HepG2 (cell line): Measurements from ENCODE around the gene RANBP3. TPM values are rescaled to one million over a fixed set of nuclear protein-coding genes. Genes with fewer than 3 reads are reported as not detected.

ENCODE experiments used
- CEBPG ChIP-seq: IDR thresholded peaks from 2 replicates; pipeline ENCODE4 v1.6.1; 2016
- HOXA5 ChIP-seq: sonication (generic); formaldehyde crosslinking; IDR thresholded peaks from 2 replicates; pipeline ENCODE4 v1.4.0; 2020; ENCODE audit warnings: missing genetic modification reagents
- MAFG ChIP-seq: sonication (generic); formaldehyde crosslinking; IDR thresholded peaks from 2 replicates; pipeline ENCODE4 v1.5.1; 2020; ENCODE audit warnings: mild to moderate bottlenecking, missing genetic modification reagents
- MTF2 ChIP-seq: sonication (generic); formaldehyde crosslinking; IDR thresholded peaks from 2 replicates; pipeline ENCODE4 v1.5.0; 2020; ENCODE audit warnings: missing genetic modification reagents, borderline replicate concordance
- MZF1 ChIP-seq: sonication (generic); formaldehyde crosslinking; IDR thresholded peaks from 2 replicates; pipeline ENCODE4 v1.8.1; 2023; ENCODE audit warnings: mild to moderate bottlenecking, missing genetic modification reagents, borderline replicate concordance
- PTBP1 ChIP-seq: fragments of 200-400 bp; formaldehyde crosslinking; IDR thresholded peaks from 2 replicates; pipeline ENCODE4 v1.6.1; 2018; ENCODE audit warnings: low read length, low read depth; ENCODE audit not compliant: poor library complexity, severe bottlenecking
- ZFYVE20 ChIP-seq: sonication (generic); formaldehyde crosslinking; IDR thresholded peaks from 2 replicates; pipeline ENCODE4 v1.8.0; 2023; ENCODE audit warnings: low read depth, mild to moderate bottlenecking, moderate library complexity, missing genetic modification reagents, borderline replicate concordance
- ZNF3 ChIP-seq: IDR thresholded peaks from 2 replicates; pipeline ENCODE4 v1.7.0; 2017; ENCODE audit warnings: inconsistent platforms
- ZNF543 ChIP-seq: sonication (generic); formaldehyde crosslinking; IDR thresholded peaks from 2 replicates; pipeline ENCODE4 v1.4.0; 2020; ENCODE audit warnings: mild to moderate bottlenecking, missing genetic modification reagents
- ZNF790 ChIP-seq: sonication (generic); formaldehyde crosslinking; IDR thresholded peaks from 2 replicates; pipeline ENCODE4 v1.8.0; 2022; ENCODE audit warnings: missing genetic modification reagents, mild to moderate bottlenecking, borderline replicate concordance
- polyA plus RNA-seq, 8 experiments: library from polyadenylated mRNA; depleted of rRNA in 3 of 8; stranded (reverse) in 7 of 8; unstranded in 1 of 8; fragments of >200 nt; fragmentation: Illumina TruSeq in 4 of 8; extraction: Trizol in 4 of 8; gene quantifications; 2 replicates each; pipeline versions ENCODE4 v1.2.1 to v1.2.3, GENCODE V29; 2011 to 2016; ENCODE audit warnings: low read depth in 4 of 8, missing spikeins in 1 of 8, mixed read lengths in 1 of 8; ENCODE audit not compliant: insufficient read depth in 1 of 8
- total RNA-seq, 5 experiments: library from RNA; depleted of rRNA; stranded (reverse); fragments of >200 nt; fragmentation: Illumina TruSeq; extraction: Trizol; gene quantifications; 2 replicates each; pipeline ENCODE4 v1.2.3, GENCODE V29; 2016; ENCODE audit warnings: low read depth in 1 of 5
- TF ChIP-seq, protein P1 (sequence below): sonication (generic); formaldehyde crosslinking; IDR thresholded peaks from 2 replicates; pipeline ENCODE4 v1.9.0; 2022; ENCODE audit warnings: low read depth, missing genetic modification reagents
- TF ChIP-seq, protein P2 (sequence below), 2 experiments: sonication (generic) in 1 of 2; formaldehyde crosslinking in 1 of 2; IDR thresholded peaks; 2 replicates each; pipeline versions ENCODE4 v1.5.1 to v1.6.1; 2011 to 2020; ENCODE audit warnings: borderline replicate concordance in 1 of 2, low read depth in 1 of 2, low read length in 1 of 2, mild to moderate bottlenecking in 1 of 2, missing genetic modification reagents in 1 of 2, moderate library complexity in 1 of 2
- TF ChIP-seq, protein P3 (sequence below): sonication (generic); formaldehyde crosslinking; IDR thresholded peaks from 2 replicates; pipeline ENCODE4 v1.4.0; 2020; ENCODE audit warnings: mild to moderate bottlenecking, missing genetic modification reagents

Gene RANBP3
- total and polyA plus RNA-seq, 2 of the 13 experiments (the other 11 are each of a cell fraction or from before 2014, with no cell fraction given), result 39.5 to 149 TPM

DNA sequence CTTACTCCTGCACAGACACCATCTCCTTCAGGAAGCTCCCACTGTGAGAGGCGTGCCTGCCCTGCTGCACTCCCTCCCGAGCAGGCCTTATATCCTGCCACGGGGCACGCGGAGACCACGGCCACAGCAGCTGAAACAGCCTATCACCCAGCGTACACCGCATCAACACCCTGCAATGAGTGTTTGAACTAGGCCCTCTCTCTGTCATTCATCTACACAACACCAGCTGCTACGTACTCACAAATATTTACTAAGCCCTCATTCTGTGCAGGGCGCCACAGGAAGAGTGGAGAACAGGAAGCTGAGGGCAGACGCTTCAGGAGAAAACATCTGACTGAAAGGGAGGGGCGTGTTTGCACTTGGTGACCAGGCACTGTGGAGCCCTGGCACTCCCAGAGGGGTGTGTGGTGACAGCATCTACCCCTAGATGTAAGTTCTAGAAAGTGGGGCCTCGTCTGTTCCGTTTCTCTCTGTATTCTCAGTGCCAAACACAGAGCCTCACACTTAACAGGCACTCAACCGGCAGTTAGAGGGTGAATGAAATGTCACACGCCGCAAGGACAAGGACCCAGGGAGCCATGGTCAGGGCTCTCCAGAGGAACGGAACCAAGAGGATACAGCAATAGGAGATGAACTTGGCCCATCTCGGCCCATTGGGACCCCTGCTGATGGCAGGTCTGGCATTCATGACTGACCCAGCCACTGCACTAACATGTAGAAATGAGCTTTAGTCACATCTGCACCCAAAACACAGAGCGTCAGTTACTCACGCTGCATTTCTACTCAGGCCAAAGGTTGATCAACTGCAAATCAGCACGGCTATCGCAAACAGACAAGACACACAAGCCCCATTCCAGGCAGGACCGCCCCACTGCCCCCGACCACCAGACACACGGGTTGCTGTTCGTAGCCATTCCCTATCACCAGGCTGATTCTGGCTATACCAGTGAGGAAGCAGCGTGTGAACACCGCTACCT is 15.7 kb downstream of the RANBP3 start (continued):
- TF ChIP-seq PTBP1 (no peak), MZF1 (no peak), CEBPG (CRISPR knock-in tag) (peak; percentile 10), MAFG (CRISPR knock-in tag) (no peak), ZNF543 (CRISPR knock-in tag) (no peak; the same call in 1 of the 2 replicates), HOXA5 (CRISPR knock-in tag) (peak; percentile 66; the same call in 1 of the 2 replicates), ZFYVE20 (CRISPR knock-in tag) (no peak), ZNF790 (no peak), ZNF3 (CRISPR knock-in tag) (peak; percentile 26; the same call in 1 of the 2 replicates), MTF2 (CRISPR knock-in tag) (peak; percentile 80; the same call in 1 of the 2 replicates)
- TF ChIP-seq, protein P1, sequence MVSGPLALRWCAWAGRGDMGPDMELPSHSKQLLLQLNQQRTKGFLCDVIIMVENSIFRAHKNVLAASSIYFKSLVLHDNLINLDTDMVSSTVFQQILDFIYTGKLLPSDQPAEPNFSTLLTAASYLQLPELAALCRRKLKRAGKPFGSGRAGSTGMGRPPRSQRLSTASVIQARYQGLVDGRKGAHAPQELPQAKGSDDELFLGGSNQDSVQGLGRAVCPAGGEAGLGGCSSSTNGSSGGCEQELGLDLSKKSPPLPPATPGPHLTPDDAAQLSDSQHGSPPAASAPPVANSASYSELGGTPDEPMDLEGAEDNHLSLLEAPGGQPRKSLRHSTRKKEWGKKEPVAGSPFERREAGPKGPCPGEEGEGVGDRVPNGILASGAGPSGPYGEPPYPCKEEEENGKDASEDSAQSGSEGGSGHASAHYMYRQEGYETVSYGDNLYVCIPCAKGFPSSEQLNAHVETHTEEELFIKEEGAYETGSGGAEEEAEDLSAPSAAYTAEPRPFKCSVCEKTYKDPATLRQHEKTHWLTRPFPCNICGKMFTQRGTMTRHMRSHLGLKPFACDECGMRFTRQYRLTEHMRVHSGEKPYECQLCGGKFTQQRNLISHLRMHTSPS (CRISPR knock-in tag), result peak; percentile 87
- TF ChIP-seq, protein P2, sequence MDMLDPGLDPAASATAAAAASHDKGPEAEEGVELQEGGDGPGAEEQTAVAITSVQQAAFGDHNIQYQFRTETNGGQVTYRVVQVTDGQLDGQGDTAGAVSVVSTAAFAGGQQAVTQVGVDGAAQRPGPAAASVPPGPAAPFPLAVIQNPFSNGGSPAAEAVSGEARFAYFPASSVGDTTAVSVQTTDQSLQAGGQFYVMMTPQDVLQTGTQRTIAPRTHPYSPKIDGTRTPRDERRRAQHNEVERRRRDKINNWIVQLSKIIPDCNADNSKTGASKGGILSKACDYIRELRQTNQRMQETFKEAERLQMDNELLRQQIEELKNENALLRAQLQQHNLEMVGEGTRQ (IDR thresholded peaks at IDR 0.05; ENCODE audit: low read depth, low read length), result no peak
- TF ChIP-seq, protein P2 (CRISPR knock-in tag; IDR thresholded peaks at IDR 0.05; ENCODE audit: borderline replicate concordance), result 0 out of 2 replicates have a peak, but pooled peaks have one; percentile 16
- TF ChIP-seq, protein P3, sequence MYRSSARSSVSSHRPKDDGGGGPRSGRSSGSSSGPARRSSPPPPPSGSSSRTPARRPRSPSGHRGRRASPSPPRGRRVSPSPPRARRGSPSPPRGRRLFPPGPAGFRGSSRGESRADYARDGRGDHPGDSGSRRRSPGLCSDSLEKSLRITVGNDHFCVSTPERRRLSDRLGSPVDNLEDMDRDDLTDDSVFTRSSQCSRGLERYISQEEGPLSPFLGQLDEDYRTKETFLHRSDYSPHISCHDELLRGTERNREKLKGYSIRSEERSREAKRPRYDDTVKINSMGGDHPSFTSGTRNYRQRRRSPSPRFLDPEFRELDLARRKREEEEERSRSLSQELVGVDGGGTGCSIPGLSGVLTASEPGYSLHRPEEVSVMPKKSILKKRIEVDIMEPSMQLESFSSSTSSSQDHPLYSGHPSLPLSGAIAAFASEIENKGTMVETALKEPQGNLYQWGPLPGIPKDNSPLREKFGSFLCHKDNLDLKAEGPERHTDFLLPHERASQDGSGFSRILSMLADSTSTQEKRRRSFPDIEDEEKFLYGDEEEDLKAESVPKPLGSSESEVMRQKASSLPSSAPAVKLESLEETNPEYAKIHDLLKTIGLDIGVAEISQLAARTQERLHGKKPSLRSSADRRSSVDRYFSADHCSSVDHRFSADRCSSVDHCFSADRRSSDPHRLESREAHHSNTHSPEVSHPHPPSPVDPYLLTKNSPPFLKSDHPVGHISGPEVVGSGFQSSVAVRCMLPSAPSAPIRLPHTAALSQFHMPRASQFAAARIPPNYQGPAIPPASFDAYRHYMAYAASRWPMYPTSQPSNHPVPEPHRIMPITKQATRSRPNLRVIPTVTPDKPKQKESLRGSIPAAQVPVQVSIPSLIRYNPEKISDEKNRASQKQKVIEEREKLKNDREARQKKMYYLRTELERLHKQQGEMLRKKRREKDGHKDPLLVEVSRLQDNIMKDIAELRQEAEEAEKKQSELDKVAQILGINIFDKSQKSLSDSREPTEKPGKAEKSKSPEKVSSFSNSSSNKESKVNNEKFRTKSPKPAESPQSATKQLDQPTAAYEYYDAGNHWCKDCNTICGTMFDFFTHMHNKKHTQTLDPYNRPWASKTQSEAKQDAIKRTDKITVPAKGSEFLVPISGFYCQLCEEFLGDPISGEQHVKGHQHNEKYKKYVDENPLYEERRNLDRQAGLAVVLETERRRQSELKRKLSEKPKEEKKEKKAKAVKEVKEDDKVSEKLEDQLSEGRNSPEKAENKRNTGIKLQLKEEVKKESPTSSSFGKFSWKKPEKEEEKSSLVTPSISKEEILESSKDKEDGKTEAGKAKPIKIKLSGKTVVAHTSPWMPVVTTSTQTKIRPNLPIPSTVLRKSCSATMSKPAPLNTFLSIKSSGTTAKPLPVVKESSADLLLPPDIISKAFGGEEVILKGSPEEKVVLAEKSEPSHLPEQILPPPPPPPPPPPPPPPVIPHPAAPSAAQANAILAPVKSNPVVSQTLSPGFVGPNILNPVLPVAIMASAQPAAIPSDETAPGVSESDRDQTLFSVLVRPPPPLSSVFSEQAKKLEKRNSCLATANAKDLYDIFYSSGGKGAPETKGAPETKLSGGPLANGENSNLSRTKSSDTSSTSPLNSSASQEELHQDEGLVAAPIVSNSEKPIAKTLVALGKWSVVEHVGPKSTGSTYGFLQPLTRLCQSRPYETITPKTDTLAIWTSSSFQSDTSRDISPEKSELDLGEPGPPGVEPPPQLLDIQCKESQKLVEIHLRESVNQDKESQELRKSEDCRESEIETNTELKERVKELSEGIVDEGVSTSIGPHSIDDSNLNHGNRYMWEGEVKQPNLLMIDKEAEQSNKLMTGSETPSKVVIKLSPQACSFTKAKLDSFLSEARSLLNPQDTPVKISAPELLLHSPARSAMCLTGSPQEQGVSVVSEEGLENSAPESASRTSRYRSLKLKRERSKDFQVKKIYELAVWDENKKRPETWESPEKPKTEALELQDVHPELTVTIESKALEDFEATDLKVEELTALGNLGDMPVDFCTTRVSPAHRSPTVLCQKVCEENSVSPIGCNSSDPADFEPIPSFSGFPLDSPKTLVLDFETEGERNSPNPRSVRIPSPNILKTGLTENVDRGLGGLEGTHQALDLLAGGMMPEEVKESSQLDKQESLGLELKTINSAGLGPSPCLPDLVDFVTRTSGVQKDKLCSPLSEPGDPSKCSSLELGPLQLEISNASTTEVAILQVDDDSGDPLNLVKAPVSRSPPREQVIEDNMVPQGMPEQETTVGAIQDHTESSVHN (CRISPR knock-in tag), result no peak
